ENCODE data around the gene ZC3H6. TPM values are rescaled to one million over a fixed set of nuclear protein-coding genes. Genes with fewer than 3 reads are reported as not detected.

ZC3H6 gene
- total and polyA plus RNA-seq, 2 experiments from 2014 or later = 2.9 to 10.7 TPM

DNA sequence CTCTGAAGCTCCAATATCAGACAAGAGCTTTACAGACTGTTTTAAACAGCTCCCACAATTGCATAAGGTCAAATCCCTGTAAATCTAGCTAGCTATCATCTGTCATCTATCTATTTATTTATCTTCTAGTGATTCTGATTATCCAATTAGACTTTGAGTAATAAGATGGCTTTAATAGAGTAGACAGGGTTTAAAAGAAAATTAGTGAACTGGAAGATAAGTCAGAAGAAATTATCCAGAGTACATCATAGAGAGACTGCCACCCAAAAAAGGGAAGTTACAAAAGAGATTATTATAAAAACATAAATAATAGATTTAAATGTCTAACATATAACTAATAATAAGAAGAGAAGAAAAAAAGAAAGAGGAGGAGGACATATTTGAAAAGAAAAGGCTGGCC is 12.5 kb upstream of the ZC3H6 start:
- no peaks in the 10 kb centered on the region for H3K9me3 ChIP-seq (ENCODE audit: low read depth)
- no peaks in the 10 kb centered on the region for H3K27me3 ChIP-seq
- H3K36me3 ChIP-seq = no peaks in the 10 kb centered on the region
- no peak for DNase-seq (ENCODE audit: low read depth in 1 of 2, low spot score in 1 of 2)
- TF ChIP-seq, protein P1, sequence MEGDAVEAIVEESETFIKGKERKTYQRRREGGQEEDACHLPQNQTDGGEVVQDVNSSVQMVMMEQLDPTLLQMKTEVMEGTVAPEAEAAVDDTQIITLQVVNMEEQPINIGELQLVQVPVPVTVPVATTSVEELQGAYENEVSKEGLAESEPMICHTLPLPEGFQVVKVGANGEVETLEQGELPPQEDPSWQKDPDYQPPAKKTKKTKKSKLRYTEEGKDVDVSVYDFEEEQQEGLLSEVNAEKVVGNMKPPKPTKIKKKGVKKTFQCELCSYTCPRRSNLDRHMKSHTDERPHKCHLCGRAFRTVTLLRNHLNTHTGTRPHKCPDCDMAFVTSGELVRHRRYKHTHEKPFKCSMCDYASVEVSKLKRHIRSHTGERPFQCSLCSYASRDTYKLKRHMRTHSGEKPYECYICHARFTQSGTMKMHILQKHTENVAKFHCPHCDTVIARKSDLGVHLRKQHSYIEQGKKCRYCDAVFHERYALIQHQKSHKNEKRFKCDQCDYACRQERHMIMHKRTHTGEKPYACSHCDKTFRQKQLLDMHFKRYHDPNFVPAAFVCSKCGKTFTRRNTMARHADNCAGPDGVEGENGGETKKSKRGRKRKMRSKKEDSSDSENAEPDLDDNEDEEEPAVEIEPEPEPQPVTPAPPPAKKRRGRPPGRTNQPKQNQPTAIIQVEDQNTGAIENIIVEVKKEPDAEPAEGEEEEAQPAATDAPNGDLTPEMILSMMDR (IDR thresholded peaks at IDR 0.05; ENCODE audit: low read depth, low read length) = no peak
- no peak overlapping the region for H3K4me3 ChIP-seq
- no peak overlapping the region for H3K27ac ChIP-seq
- H3K4me1 ChIP-seq (ENCODE audit: low read depth) = no peaks in the 10 kb centered on the region

DNA sequence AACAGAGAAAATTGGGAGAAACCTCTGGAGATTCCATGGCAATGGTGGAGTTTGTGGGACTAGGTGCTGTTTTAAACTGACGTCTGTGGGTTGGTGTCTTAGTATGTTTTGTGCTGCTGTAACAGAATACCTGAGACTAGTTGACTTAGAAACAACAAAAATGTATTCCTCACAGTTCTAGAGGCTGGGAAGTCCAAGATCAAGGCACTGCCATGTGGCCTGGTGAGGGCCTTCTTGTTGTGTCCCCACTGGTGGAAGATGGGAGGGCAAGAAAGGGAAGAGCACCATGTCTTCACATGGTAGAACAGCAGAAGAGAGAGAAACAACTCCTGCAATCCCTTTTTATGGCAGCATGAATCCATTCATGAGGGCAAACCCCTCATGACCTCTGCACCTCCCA is 6.8 kb upstream of the ZC3H6 start:
- no peaks in the 10 kb centered on the region for H3K36me3 ChIP-seq
- TF ChIP-seq, protein P1 (IDR thresholded peaks at IDR 0.05; ENCODE audit: low read depth, low read length) = no peak
- H3K4me1 ChIP-seq (ENCODE audit: low read depth) = no peaks in the 10 kb centered on the region
- no peak for DNase-seq (ENCODE audit: low read depth in 1 of 2, low spot score in 1 of 2)
- H3K27ac ChIP-seq = no peak overlapping the region
- H3K9me3 ChIP-seq (ENCODE audit: low read depth) = no peaks in the 10 kb centered on the region
- no peak overlapping the region for H3K4me3 ChIP-seq
- H3K27me3 ChIP-seq = no peaks in the 10 kb centered on the region

DNA sequence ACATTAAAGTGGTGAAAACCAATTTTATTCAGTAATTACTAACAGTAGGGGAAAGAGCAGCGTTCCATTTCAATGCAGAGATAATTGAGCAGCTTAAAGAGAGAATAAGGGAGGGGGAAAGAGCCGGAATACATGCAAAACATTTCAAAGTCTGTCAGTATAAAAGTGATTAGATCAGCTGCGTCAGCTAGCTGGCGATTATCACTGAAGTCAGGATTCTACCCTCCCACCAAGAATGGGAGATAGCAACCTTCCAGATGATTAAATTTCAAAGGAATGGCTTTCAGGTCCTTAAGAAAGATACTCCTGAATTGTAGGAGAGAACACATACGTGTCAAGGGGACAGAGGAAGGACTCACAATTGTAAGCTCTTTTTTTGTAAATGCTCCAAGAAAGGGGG is 2.7 kb upstream of the ZC3H6 start:
- Histone ChIP-seq H3K4me1 (ENCODE audit: low read depth) (no peaks in the 10 kb centered on the region), H3K27me3 (no peaks in the 10 kb centered on the region), H3K4me3 (no peak overlapping the region), H3K36me3 (no peaks in the 10 kb centered on the region), H3K9me3 (ENCODE audit: low read depth) (no peaks in the 10 kb centered on the region), H3K27ac (peak overlapping the region; percentile 73)
- DNase-seq (ENCODE audit: low read depth in 1 of 2, low spot score in 1 of 2) = no peak
- TF ChIP-seq, protein P1 (IDR thresholded peaks at IDR 0.05; ENCODE audit: low read depth, low read length) = no peak

DNA sequence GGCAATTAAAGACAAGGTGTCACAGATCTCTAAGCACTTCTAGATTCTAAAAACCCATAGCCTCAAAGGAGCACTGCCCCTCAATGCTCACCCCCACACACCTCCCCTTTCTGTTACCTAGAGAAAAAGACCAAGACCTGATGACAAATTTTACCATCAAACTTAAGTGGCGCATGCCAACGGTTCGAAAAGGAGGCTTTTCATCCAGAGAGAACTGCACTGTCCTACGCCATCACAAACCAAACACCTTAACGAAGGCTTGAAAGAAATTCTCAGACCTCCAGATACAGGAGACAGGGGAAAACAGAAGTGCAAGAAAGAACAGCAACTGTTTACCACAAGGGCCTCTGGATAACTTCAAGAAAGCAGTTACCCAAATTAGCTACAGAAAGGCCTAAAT is 2.0 kb upstream of the ZC3H6 start:
- H3K4me3 ChIP-seq = no peak overlapping the region
- no peaks in the 10 kb centered on the region for H3K36me3 ChIP-seq
- no peaks in the 10 kb centered on the region for H3K4me1 ChIP-seq (ENCODE audit: low read depth)
- TF ChIP-seq, protein P1 (IDR thresholded peaks at IDR 0.05; ENCODE audit: low read depth, low read length) = no peak
- no peaks in the 10 kb centered on the region for H3K9me3 ChIP-seq (ENCODE audit: low read depth)
- DNase-seq (ENCODE audit: low read depth in 1 of 2, low spot score in 1 of 2) = no peak
- peak overlapping the region; percentile 73 for H3K27ac ChIP-seq
- no peaks in the 10 kb centered on the region for H3K27me3 ChIP-seq

DNA sequence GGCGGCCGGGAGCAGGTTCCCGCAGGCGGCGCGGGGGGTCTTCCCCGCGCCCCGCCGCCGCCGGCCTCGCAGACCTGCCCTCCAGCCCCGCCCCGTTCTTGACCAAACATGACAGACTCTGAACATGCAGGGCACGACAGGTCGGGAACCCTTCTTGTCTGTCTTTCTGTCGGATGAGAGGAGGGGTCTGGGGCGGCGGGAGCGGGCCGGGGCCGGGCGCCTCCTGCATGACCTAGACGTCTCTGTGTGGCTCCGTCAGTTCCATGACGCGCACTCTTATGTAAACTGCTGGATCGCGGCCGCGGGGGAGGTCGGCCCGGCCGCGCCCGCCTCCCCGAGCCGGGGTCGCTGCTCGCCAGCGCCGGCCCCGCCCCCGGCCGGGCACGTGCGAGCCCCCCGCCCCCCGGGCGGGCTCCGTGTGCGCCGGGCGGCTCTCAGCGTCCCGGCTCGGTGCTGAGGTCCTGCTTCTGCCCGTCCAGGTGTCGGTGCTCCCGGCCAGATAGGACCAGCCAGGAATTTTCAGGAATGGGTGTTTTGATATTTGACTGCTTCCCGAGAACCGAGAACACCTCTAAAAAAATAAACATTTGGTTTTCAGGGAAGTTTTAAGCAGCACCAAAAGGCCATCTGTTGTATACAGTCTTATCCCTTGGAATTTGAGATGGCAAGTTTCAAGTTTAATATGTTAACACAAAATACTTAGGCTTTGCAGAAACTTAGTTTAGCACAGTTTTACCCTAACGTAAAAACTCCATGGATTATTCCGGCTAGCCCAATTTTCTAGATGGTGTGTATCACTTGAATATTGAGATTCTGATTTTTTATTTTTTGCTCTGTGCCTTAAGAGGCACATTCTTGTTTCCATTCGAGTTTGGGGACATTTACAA is 733 bp downstream of the ZC3H6 start:
- Histone ChIP-seq H3K9me3 (ENCODE audit: low read depth) (no peaks in the 10 kb centered on the region), H3K27ac (peak overlapping the region; percentile 99), H3K4me1 (ENCODE audit: low read depth) (no peaks in the 10 kb centered on the region), H3K4me3 (peak overlapping the region; percentile 52), H3K27me3 (no peaks in the 10 kb centered on the region), H3K36me3 (no peaks in the 10 kb centered on the region)
- peak; percentile 95 for DNase-seq (ENCODE audit: low read depth in 1 of 2, low spot score in 1 of 2)
- TF ChIP-seq, protein P1 (IDR thresholded peaks at IDR 0.05; ENCODE audit: low read depth, low read length) = no peak

Measured in cardiac muscle cell (in vitro differentiated cells and primary cell).